ACC112 (cell line): ENCODE results near the gene BLACAT1.
"Not testable (repeated sequence)": the region's sequence is repeated elsewhere in the genome, so short reads cannot be mapped to it uniquely, and the experiment has no call there.

Source experiments
- H2AFZ ChIP-seq: fragments of 200-600 bp; sonication (generic); one replicate; pipeline ENCODE4 v1.6.0; 2017; ENCODE audit warnings: antibody characterized with exemption, low read length; ENCODE audit not compliant: unreplicated experiment
- H3K27ac ChIP-seq: fragments of 200-600 bp; sonication (generic); 2 replicates; pipeline ENCODE4 v1.5.1; 2014; ENCODE audit warnings: low read depth, mild to moderate bottlenecking, antibody characterized with exemption, low read length, moderate library complexity
- H3K27me3 ChIP-seq: fragments of 200-600 bp; sonication (generic); 2 replicates; pipeline ENCODE4 v1.6.1; 2014; ENCODE audit warnings: mild to moderate bottlenecking, antibody characterized with exemption, low read length, moderate library complexity, mixed read lengths; ENCODE audit not compliant: insufficient read depth
- H3K36me3 ChIP-seq: fragments of 200-600 bp; sonication (generic); 2 replicates; pipeline ENCODE4 v1.6.1; 2016; ENCODE audit warnings: mild to moderate bottlenecking, antibody characterized with exemption, low read length, moderate library complexity, mixed read lengths; ENCODE audit not compliant: insufficient read depth
- H3K4me1 ChIP-seq: fragments of 200-600 bp; sonication (generic); one replicate; pipeline ENCODE4 v1.6.1; 2016; ENCODE audit warnings: low read length, mixed read lengths; ENCODE audit not compliant: insufficient read depth, unreplicated experiment, control insufficient read depth
- H3K4me3 ChIP-seq: fragments of 200-600 bp; sonication (generic); 2 replicates; pipeline ENCODE4 v1.5.1; 2014; ENCODE audit warnings: mild to moderate bottlenecking, low read depth, low read length
- H3K79me2 ChIP-seq: fragments of 200-600 bp; sonication (generic); one replicate; pipeline ENCODE4 v1.6.0; 2016; ENCODE audit warnings: low read length; ENCODE audit not compliant: control insufficient read depth, unreplicated experiment, insufficient read depth

BLACAT1 gene

GRCh38 chr1:205424901-205425600 is 30.8 kb downstream of the BLACAT1 start:
- Histone ChIP-seq H3K4me1 (no peaks in the 10 kb centered on the region), H3K4me3 (no peak overlapping the region), H3K27ac (no peak overlapping the region), H2AFZ (no peak overlapping the region), H3K27me3 (peaks cover 85% of the 10 kb centered on the region), H3K79me2 (no peaks in the 10 kb centered on the region), H3K36me3 (no peaks in the 10 kb centered on the region)

GRCh38 chr1:205423814-205424399 is 31.9 kb downstream of the BLACAT1 start:
- Histone ChIP-seq H3K4me3 (no peak overlapping the region), H3K27me3 (peaks cover 92% of the 10 kb centered on the region), H3K4me1 (no peaks in the 10 kb centered on the region), H3K27ac (no peak overlapping the region), H3K36me3 (no peaks in the 10 kb centered on the region), H3K79me2 (no peaks in the 10 kb centered on the region), H2AFZ (no peak overlapping the region)

- Histone ChIP-seq H3K27ac (no peak overlapping the region), H3K36me3 (no peaks in the 10 kb centered on the region), H3K4me1 (no peaks in the 10 kb centered on the region), H3K79me2 (no peaks in the 10 kb centered on the region), H3K4me3 (no peak overlapping the region), H2AFZ (no peak overlapping the region), H3K27me3 (peaks cover 90% of the 10 kb centered on the region)
These were observed 32.7 kb downstream of the BLACAT1 start for GRCh38 chr1:205422993-205423642.

GRCh38 chr1:205421798-205422197 is 34.0 kb downstream of the BLACAT1 start, which contains the start of gene LEMD1:
Gene LEMD1 (minus strand): TSS chr1:205422056. CDS start chr1:205420536, 1,520 bp downstream.
- peaks cover 88% of the 10 kb centered on the region for H3K27me3 ChIP-seq
- no peak within 1 kb of the TSS for H3K27ac ChIP-seq
- no peaks in the 10 kb centered on the region for H3K4me1 ChIP-seq

GRCh38 chr1:205420938-205421337 is 34.9 kb downstream of the BLACAT1 start:
- Histone ChIP-seq H3K79me2 (no peaks in the 10 kb centered on the region), H3K27ac (no peak overlapping the region), H3K4me1 (no peaks in the 10 kb centered on the region), H3K4me3 (no peak overlapping the region), H3K27me3 (peaks cover 80% of the 10 kb centered on the region), H3K36me3 (no peaks in the 10 kb centered on the region), H2AFZ (no peak overlapping the region)

More at GRCh38 chr1:205421798-205422197, 34.0 kb downstream of the BLACAT1 start, which contains the start of gene LEMD1:
- Histone ChIP-seq H3K79me2 (no peaks in the 10 kb centered on the region), H2AFZ (no peak within 1 kb of the TSS), H3K4me3 (no peak within 1 kb of the TSS), H3K36me3 (no peaks in the 10 kb centered on the region)

GRCh38 chr1:205417870-205418635 is 37.8 kb downstream of the BLACAT1 start:
- no peak overlapping the region for H2AFZ ChIP-seq
- H3K27me3 ChIP-seq: peaks cover 58% of the 10 kb centered on the region
- no peak overlapping the region for H3K27ac ChIP-seq
- no peaks in the 10 kb centered on the region for H3K4me1 ChIP-seq
- H3K36me3 ChIP-seq: no peaks in the 10 kb centered on the region
- no peak overlapping the region for H3K4me3 ChIP-seq
- no peaks in the 10 kb centered on the region for H3K79me2 ChIP-seq

GRCh38 chr1:205416322-205416721 is 39.5 kb downstream of the BLACAT1 start:
- peaks cover 51% of the 10 kb centered on the region for H3K27me3 ChIP-seq
- no peak overlapping the region for H3K27ac ChIP-seq
- no peak overlapping the region for H2AFZ ChIP-seq
- no peaks in the 10 kb centered on the region for H3K4me1 ChIP-seq
- no peaks in the 10 kb centered on the region for H3K36me3 ChIP-seq
- H3K4me3 ChIP-seq: no peak overlapping the region
- H3K79me2 ChIP-seq: no peaks in the 10 kb centered on the region

GRCh38 chr1:205410581-205411298 is 45.1 kb downstream of the BLACAT1 start:
- H2AFZ ChIP-seq: no peak overlapping the region
- no peaks in the 10 kb centered on the region for H3K4me1 ChIP-seq
- H3K36me3 ChIP-seq: no peaks in the 10 kb centered on the region
- peaks cover 47% of the 10 kb centered on the region for H3K27me3 ChIP-seq
- no peak overlapping the region for H3K27ac ChIP-seq
- no peaks in the 10 kb centered on the region for H3K79me2 ChIP-seq
- no peak overlapping the region for H3K4me3 ChIP-seq

GRCh38 chr1:205407970-205408369 is 47.9 kb downstream of the BLACAT1 start:
- Histone ChIP-seq H3K27me3 (peaks cover 41% of the 10 kb centered on the region), H3K27ac (no peak overlapping the region), H3K4me1 (no peaks in the 10 kb centered on the region), H3K36me3 (no peaks in the 10 kb centered on the region), H3K79me2 (no peaks in the 10 kb centered on the region), H3K4me3 (no peak overlapping the region), H2AFZ (no peak overlapping the region)

- peaks cover 30% of the 10 kb centered on the region for H3K27me3 ChIP-seq
- not testable (repeated sequence) for H3K4me1 ChIP-seq, H3K36me3 ChIP-seq, H2AFZ ChIP-seq, H3K27ac ChIP-seq, H3K79me2 ChIP-seq, H3K4me3 ChIP-seq
These were observed 49.6 kb downstream of the BLACAT1 start for GRCh38 chr1:205406252-205406651.
